GM12878 (cell line): Measurements from ENCODE around the gene TYSND1.

Source experiments
- CREB1 ChIP-seq: IDR thresholded peaks from 2 replicates; pipeline ENCODE4 v1.6.1; 2012; ENCODE audit warnings: low read depth, mild to moderate bottlenecking, inconsistent platforms
- CTCF ChIP-seq, 3 experiments: IDR thresholded peaks in 2 of 3; conservative IDR thresholded peaks in 1 of 3; 2 replicates each; pipeline ENCODE4 v1.5.1; 2011; ENCODE audit warnings: low read depth in 3 of 3, low read length in 3 of 3, mild to moderate bottlenecking in 3 of 3, control low read depth in 2 of 3, moderate library complexity in 2 of 3, inconsistent platforms in 1 of 3, mixed read lengths in 1 of 3; ENCODE audit not compliant: control insufficient read depth in 2 of 3, insufficient read depth in 1 of 3; ENCODE audit errors: extremely low read depth in 1 of 3
- JUND ChIP-seq: IDR thresholded peaks from 2 replicates; pipeline ENCODE4 v1.6.1; 2012; ENCODE audit warnings: low read depth, mild to moderate bottlenecking, low read length, improper control_type of control experiment, moderate library complexity
- MYB ChIP-seq: fragments of 150-350 bp; IDR thresholded peaks from 2 replicates; pipeline ENCODE4 v1.6.1; 2014; ENCODE audit warnings: mild to moderate bottlenecking, low read depth, low read length, borderline replicate concordance
- NFYB ChIP-seq: IDR thresholded peaks from 2 replicates; pipeline ENCODE4 v1.6.1; 2011; ENCODE audit warnings: low read depth, mild to moderate bottlenecking, low read length, improper control_type of control experiment, moderate library complexity; ENCODE audit not compliant: insufficient read depth
- RFX5 ChIP-seq: IDR thresholded peaks from 2 replicates; pipeline ENCODE4 v1.6.1; 2011; ENCODE audit warnings: low read depth, low read length, improper control_type of control experiment
- TCF12 ChIP-seq: IDR thresholded peaks from 2 replicates; pipeline ENCODE4 v1.6.1; 2011; ENCODE audit warnings: low read depth, mild to moderate bottlenecking, low read length

- TF ChIP-seq CREB1 = no peak
- no peak for TF ChIP-seq JUND
- no peak for TF ChIP-seq CTCF (IDR thresholded peaks at IDR 0.05 in 2 of 3, conservative IDR thresholded peaks at IDR 0.05 in 1 of 3; ENCODE audit: control insufficient read depth in 2 of 3, extremely low read depth in 1 of 3, insufficient read depth in 1 of 3, low read depth in 3 of 3, low read length in 3 of 3)
- TF ChIP-seq RFX5 = no peak
- TF ChIP-seq NFYB = no peak
- no peak for TF ChIP-seq MYB
- TF ChIP-seq TCF12 = no peak
Observed at GRCh38 chr10:70093335-70093944, 53.1 kb downstream of the TYSND1 start.
